GM19452 (cell line): ENCODE data around the gene RAX.

ENCODE experiments used
- ATAC-seq: cut with Tn5 transposase; IDR thresholded peaks from one replicate; pipeline ENCODE4 v1.9.1; 2021; ENCODE audit not compliant: unreplicated experiment

RAX gene

GRCh38 chr18:59272891-59273758 lies at the start of gene RAX:
Gene RAX (minus strand): TSS chr18:59273454. CDS start chr18:59273206, 248 bp downstream.
- ATAC-seq = peak; percentile 63

GRCh38 chr18:59318460-59319050 lies 45.3 kb upstream of the RAX start, which contains the start of gene CPLX4:
Gene CPLX4 (minus strand): TSS chr18:59318649. CDS start chr18:59318462, 187 bp downstream.
- ATAC-seq = no peak

- no peak for ATAC-seq
Observed at GRCh38 chr18:59311631-59312030, 38.4 kb upstream of the RAX start.

- ATAC-seq = no peak
Observed at GRCh38 chr18:59308938-59309260, 35.6 kb upstream of the RAX start.

- ATAC-seq = peak; percentile 89
Observed at GRCh38 chr18:59308248-59308937, 35.1 kb upstream of the RAX start.

- ATAC-seq = no peak
Observed at GRCh38 chr18:59306640-59307039, 33.4 kb upstream of the RAX start.

- ATAC-seq = no peak
Observed at GRCh38 chr18:59305295-59305694, 32.0 kb upstream of the RAX start.

GRCh38 chr18:59303656-59304195 lies 30.5 kb upstream of the RAX start:
- ATAC-seq = no peak

- ATAC-seq = no peak
Observed at GRCh38 chr18:59303006-59303405, 29.8 kb upstream of the RAX start.

GRCh38 chr18:59301929-59302328 lies 28.7 kb upstream of the RAX start:
- ATAC-seq = no peak

- ATAC-seq = no peak
Observed at GRCh38 chr18:59300676-59301285, 27.5 kb upstream of the RAX start.

GRCh38 chr18:59298871-59299270 lies 25.6 kb upstream of the RAX start:
- no peak for ATAC-seq

GRCh38 chr18:59293317-59293716 lies 20.1 kb upstream of the RAX start:
- ATAC-seq = no peak

GRCh38 chr18:59286341-59286740 lies 13.1 kb upstream of the RAX start:
- no peak for ATAC-seq

- ATAC-seq = no peak
Observed at GRCh38 chr18:59282341-59282740, 9.1 kb upstream of the RAX start.

- ATAC-seq = no peak
Observed at GRCh38 chr18:59279722-59280121, 6.5 kb upstream of the RAX start.

GRCh38 chr18:59279193-59279592 lies 5.9 kb upstream of the RAX start:
- no peak for ATAC-seq

- no peak for ATAC-seq
Observed at GRCh38 chr18:59278793-59279192, 5.5 kb upstream of the RAX start.

GRCh38 chr18:59276047-59276446 lies 2.8 kb upstream of the RAX start:
- no peak for ATAC-seq

GRCh38 chr18:59275406-59275949 lies 2.2 kb upstream of the RAX start:
- ATAC-seq = no peak

GRCh38 chr18:59274533-59274928 lies 1.3 kb upstream of the RAX start:
- ATAC-seq = no peak
